NCI-H345 (cell line): ENCODE results near the gene KCP.

Experiments used
- DNase-seq: peaks from one replicate; lab custom pipeline; 2025; lab: John Stamatoyannopoulos, UW

KCP gene

GRCh38 chr7:128858380-128859231 lies 51.9 kb downstream of the KCP start:
- no peak for DNase-seq

GRCh38 chr7:128856001-128856718 lies 54.3 kb downstream of the KCP start:
- DNase-seq: no peak

GRCh38 chr7:128855559-128855958 lies 55.0 kb downstream of the KCP start:
- no peak for DNase-seq

GRCh38 chr7:128854396-128854795 lies 56.1 kb downstream of the KCP start:
- no peak for DNase-seq

- DNase-seq: no peak
Observed at GRCh38 chr7:128853799-128854198, 56.7 kb downstream of the KCP start.

GRCh38 chr7:128852537-128853254 lies 57.8 kb downstream of the KCP start:
- no peak for DNase-seq

- DNase-seq: no peak
Observed at GRCh38 chr7:128849804-128850490, 60.6 kb downstream of the KCP start.

- no peak for DNase-seq
Observed at GRCh38 chr7:128849156-128849515, 61.4 kb downstream of the KCP start.

GRCh38 chr7:128848289-128849155 lies 62.0 kb downstream of the KCP start:
- DNase-seq: no peak

GRCh38 chr7:128847721-128848211 lies 62.7 kb downstream of the KCP start:
- no peak for DNase-seq

GRCh38 chr7:128846781-128847444 lies 63.6 kb downstream of the KCP start:
- DNase-seq: no peak

- no peak for DNase-seq
Observed at GRCh38 chr7:128845987-128846386, 64.5 kb downstream of the KCP start.

GRCh38 chr7:128845475-128845874 lies 65.0 kb downstream of the KCP start:
- no peak for DNase-seq

GRCh38 chr7:128844777-128845311 lies 65.7 kb downstream of the KCP start:
- DNase-seq: no peak

GRCh38 chr7:128843938-128844621 lies 66.4 kb downstream of the KCP start:
- DNase-seq: no peak

GRCh38 chr7:128842674-128843641 lies 67.6 kb downstream of the KCP start:
- peak; percentile 90 for DNase-seq

- DNase-seq: peak; percentile 87
Observed at GRCh38 chr7:128841921-128842673, 68.4 kb downstream of the KCP start.
